DOHH2 (cell line): Measurements from ENCODE around the gene IMMP2L.

Experiments
- H3F3A ChIP-seq: fragments of 200-600 bp; sonication (generic), shearing (Covaris generic); 2 replicates; pipeline ENCODE4 v1.6.0; 2016; ENCODE audit warnings: antibody characterized with exemption, mild to moderate bottlenecking; ENCODE audit not compliant: control insufficient read depth, insufficient read depth
- H3K27ac ChIP-seq: fragments of 200-600 bp; sonication (generic); 2 replicates; pipeline ENCODE4 v1.5.1; 2014; ENCODE audit warnings: low read depth, mild to moderate bottlenecking, low read length, moderate library complexity
- H3K27me3 ChIP-seq: fragments of 200-600 bp; sonication (generic); 2 replicates; pipeline ENCODE4 v1.6.1; 2014; ENCODE audit warnings: mild to moderate bottlenecking, low read length, mixed read lengths; ENCODE audit not compliant: control insufficient read depth
- H3K36me3 ChIP-seq: fragments of 200-600 bp; sonication (generic); 2 replicates; pipeline ENCODE4 v1.6.1; 2014; ENCODE audit warnings: mild to moderate bottlenecking, low read length, moderate library complexity, mixed read lengths; ENCODE audit not compliant: control insufficient read depth
- H3K4me1 ChIP-seq: fragments of 200-600 bp; sonication (generic); 2 replicates; pipeline ENCODE4 v1.6.1; 2014; ENCODE audit warnings: mild to moderate bottlenecking, low read length, mixed read lengths; ENCODE audit not compliant: control insufficient read depth
- H3K4me2 ChIP-seq: fragments of 200-600 bp; sonication (generic); 2 replicates; pipeline ENCODE4 v1.6.0; 2014; ENCODE audit warnings: mild to moderate bottlenecking, low read length, moderate library complexity
- H3K4me3 ChIP-seq: fragments of 200-600 bp; sonication (generic); 2 replicates; pipeline ENCODE4 v1.5.1; 2014; ENCODE audit warnings: mild to moderate bottlenecking, low read length, mixed read lengths
- H3K79me2 ChIP-seq: fragments of 200-600 bp; sonication (generic); 2 replicates; pipeline ENCODE4 v1.6.1; 2014; ENCODE audit warnings: mild to moderate bottlenecking, low read length, mixed read lengths; ENCODE audit not compliant: control insufficient read depth
- H3K9me2 ChIP-seq: fragments of 200-600 bp; sonication (generic); replicated peaks from 2 replicates; pipeline ENCODE4 v1.6.1; 2014; ENCODE audit warnings: mild to moderate bottlenecking, low read length, mixed read lengths; ENCODE audit not compliant: control insufficient read depth
- H3K9me3 ChIP-seq: fragments of 200-600 bp; sonication (generic); 2 replicates; pipeline ENCODE4 v1.6.1; 2014; ENCODE audit warnings: antibody characterized with exemption, low read length, mixed read lengths; ENCODE audit not compliant: control insufficient read depth, insufficient read depth
- H4K20me1 ChIP-seq: fragments of 200-600 bp; sonication (generic); 2 replicates; pipeline ENCODE4 v1.6.0; 2014; ENCODE audit warnings: low read depth, mild to moderate bottlenecking, antibody characterized with exemption, low read length, moderate library complexity; ENCODE audit not compliant: control insufficient read depth, insufficient read depth
- EZH2phosphoT487 ChIP-seq: fragments of 200-600 bp; sonication (generic); IDR thresholded peaks from 2 replicates; pipeline ENCODE4 v1.6.1; 2017; ENCODE audit warnings: borderline replicate concordance, mild to moderate bottlenecking, antibody characterized with exemption, low read length, moderate library complexity, mixed read lengths
- TF ChIP-seq, protein P1 (sequence below): fragments of 200-600 bp; sonication (generic); IDR thresholded peaks from one replicate; pipeline ENCODE4 v1.5.1; 2014; ENCODE audit warnings: antibody characterized with exemption, mild to moderate bottlenecking, low read depth, low read length; ENCODE audit not compliant: poor library complexity, severe bottlenecking

The IMMP2L gene

DNA sequence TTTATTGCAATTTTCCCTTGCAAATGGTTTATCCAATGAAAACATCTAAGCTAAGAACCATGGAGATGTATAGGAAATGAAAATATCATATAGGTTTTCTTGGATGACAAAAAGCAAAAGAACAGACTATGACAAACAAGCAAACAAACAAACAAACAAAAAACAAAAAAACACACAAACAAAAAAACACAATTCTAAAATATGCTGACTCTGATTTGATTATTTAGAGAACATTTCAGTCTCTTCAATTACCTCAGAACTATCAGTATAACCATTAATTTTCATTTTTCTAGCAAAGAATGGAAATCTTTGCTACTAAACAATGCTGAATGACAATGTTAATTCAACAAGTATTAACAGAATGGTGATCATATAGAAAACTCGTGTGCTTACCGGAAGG lies 840.9 kb downstream of the IMMP2L start:
- Histone ChIP-seq H3K9me3 (no peaks in the 10 kb centered on the region), H3K4me1 (no peaks in the 10 kb centered on the region), H3F3A (no peaks in the 10 kb centered on the region), H3K9me2 (0 out of 2 replicates have a peak, but pooled peaks cover 4% of the 10 kb centered on the region), H3K27ac (no peak overlapping the region), H3K27me3 (no peaks in the 10 kb centered on the region), H3K79me2 (no peaks in the 10 kb centered on the region), H3K4me2 (no peak overlapping the region), H3K36me3 (no peaks in the 10 kb centered on the region), H4K20me1 (no peaks in the 10 kb centered on the region), H3K4me3 (no peak overlapping the region)
- TF ChIP-seq, protein P1, sequence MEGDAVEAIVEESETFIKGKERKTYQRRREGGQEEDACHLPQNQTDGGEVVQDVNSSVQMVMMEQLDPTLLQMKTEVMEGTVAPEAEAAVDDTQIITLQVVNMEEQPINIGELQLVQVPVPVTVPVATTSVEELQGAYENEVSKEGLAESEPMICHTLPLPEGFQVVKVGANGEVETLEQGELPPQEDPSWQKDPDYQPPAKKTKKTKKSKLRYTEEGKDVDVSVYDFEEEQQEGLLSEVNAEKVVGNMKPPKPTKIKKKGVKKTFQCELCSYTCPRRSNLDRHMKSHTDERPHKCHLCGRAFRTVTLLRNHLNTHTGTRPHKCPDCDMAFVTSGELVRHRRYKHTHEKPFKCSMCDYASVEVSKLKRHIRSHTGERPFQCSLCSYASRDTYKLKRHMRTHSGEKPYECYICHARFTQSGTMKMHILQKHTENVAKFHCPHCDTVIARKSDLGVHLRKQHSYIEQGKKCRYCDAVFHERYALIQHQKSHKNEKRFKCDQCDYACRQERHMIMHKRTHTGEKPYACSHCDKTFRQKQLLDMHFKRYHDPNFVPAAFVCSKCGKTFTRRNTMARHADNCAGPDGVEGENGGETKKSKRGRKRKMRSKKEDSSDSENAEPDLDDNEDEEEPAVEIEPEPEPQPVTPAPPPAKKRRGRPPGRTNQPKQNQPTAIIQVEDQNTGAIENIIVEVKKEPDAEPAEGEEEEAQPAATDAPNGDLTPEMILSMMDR: no peak
- TF ChIP-seq EZH2phosphoT487: no peak

DNA sequence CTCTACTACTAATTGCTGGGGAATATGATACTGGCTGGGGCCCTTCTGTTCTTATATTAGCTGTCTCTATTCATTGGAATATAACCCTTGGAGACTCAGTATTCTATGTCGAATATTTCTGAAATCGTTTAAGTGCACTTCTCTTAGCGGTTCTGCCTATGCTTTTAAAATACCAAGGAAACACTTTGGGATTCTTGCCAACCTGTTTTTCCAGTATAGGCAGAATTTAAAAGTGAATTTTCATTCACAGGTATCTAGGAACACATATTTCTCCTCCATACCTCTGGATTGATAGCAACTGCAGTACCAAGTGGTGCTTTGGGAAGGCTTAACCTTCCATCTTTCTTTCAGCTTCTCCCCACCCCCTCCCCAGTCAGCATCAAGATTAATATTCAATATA lies 841.7 kb downstream of the IMMP2L start:
- Histone ChIP-seq H3K9me3 (no peaks in the 10 kb centered on the region), H3K36me3 (no peaks in the 10 kb centered on the region), H3K27me3 (no peaks in the 10 kb centered on the region), H3K79me2 (no peaks in the 10 kb centered on the region), H3K27ac (no peak overlapping the region), H3K4me1 (no peaks in the 10 kb centered on the region), H4K20me1 (no peaks in the 10 kb centered on the region), H3K4me3 (no peak overlapping the region), H3F3A (no peaks in the 10 kb centered on the region), H3K9me2 (0 out of 2 replicates have a peak, but pooled peaks cover 4% of the 10 kb centered on the region), H3K4me2 (no peak overlapping the region)
- TF ChIP-seq, protein P1: no peak

DNA sequence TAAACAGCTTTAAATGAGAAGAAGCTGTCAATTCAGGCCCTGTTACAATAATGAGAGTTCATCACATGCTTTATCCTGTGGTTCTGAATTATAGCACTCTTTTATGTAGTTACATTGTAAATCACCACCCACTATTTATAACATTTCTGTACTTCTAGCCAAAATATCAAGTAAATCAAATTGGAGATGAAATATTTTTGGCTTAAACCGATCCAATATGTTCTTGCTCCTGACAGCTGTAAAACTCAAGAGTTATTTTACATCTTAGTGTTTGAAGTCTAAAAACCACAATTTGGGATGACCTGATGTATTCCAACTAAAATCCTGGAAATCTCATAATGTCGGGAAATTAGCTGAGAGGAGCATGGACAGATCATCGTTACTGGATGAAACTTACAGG lies 842.6 kb downstream of the IMMP2L start:
- TF ChIP-seq, protein P1: no peak
- no peak for TF ChIP-seq EZH2phosphoT487

More for the DNA sequence above, 842.6 kb downstream of the IMMP2L start:
- no peaks in the 10 kb centered on the region for H4K20me1 ChIP-seq
- H3K9me2 ChIP-seq: 0 out of 2 replicates have a peak, but pooled peaks cover 4% of the 10 kb centered on the region
- no peak overlapping the region for H3K4me2 ChIP-seq
- H3K27ac ChIP-seq: no peak overlapping the region
- no peaks in the 10 kb centered on the region for H3F3A ChIP-seq
- no peak overlapping the region for H3K4me3 ChIP-seq
- no peaks in the 10 kb centered on the region for H3K27me3 ChIP-seq
- H3K79me2 ChIP-seq: no peaks in the 10 kb centered on the region
- no peaks in the 10 kb centered on the region for H3K9me3 ChIP-seq
- H3K36me3 ChIP-seq: no peaks in the 10 kb centered on the region
- H3K4me1 ChIP-seq: no peaks in the 10 kb centered on the region
